Gastrocnemius medialis (tissue), 4 donors: ENCODE measurements around the gene LCNL1.

ENCODE experiments used
- CTCF ChIP-seq, 5 experiments: fragments of 450-650 bp in 3 of 5; fragments of 200-600 bp in 2 of 5; sonication (generic) in 2 of 5; IDR thresholded peaks in 4 of 5; conservative IDR thresholded peaks in 1 of 5; 1 replicate in 4 of 5; 2 replicates in 1 of 5; pipeline ENCODE4 v1.5.1; 2016 to 2019; ENCODE audit warnings: antibody characterized with exemption in 5 of 5, mild to moderate bottlenecking in 3 of 5, moderate library complexity in 3 of 5
- POLR2A ChIP-seq, 2 donors: fragments of 450-650 bp; IDR thresholded peaks; one replicate each; pipeline ENCODE4 v1.6.1; 2017; ENCODE audit warnings: antibody characterized with exemption in 2 of 2, mild to moderate bottlenecking in 2 of 2, moderate library complexity in 2 of 2

DNA sequence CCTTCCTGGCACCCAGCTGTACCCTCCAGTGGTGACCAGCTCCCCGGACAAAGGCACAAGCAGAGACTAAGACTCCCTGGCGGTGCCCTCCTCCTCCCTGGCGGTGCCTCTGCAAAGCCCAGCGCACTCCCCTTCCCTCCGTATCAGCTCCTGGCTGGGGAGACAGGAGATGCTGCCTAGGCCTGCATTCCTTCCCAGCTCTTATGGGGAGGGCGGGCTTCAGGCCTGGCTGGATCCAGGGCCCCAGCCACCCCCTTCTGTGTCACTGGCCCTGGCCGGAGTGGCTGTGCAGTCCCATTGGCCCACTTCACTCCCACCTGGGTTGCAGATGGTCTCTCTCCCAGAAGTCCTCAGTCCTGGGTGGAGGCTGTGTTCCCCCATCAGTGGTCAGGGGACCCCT, 24.3 kb upstream of the LCNL1 start:
- TF ChIP-seq POLR2A (IDR thresholded peaks at IDR 0.05) (no peak), CTCF (IDR thresholded peaks at IDR 0.05 in 4 of 5, conservative IDR thresholded peaks at IDR 0.05 in 1 of 5) (no peak)
